T-helper 1 cell treated with Interleukin-12 subunit alpha and Interleukin-12 subunit beta and Interleukin-4 antibody, amounts not matched to agents 30 ng/mL and 1 ng/mL, for 36 hours (primary cell): Measurements from ENCODE around the gene GAL3ST2. TPM values are rescaled to one million over a fixed set of nuclear protein-coding genes. Genes with fewer than 3 reads are reported as not detected.

ENCODE experiments used
- intact Hi-C: fragments of 100-400 bp; cut with micrococcal nuclease; formaldehyde crosslinking; loops from one replicate; pipeline ENCODE4 v1.15.1; 2024
- total RNA-seq: library from RNA; stranded (reverse); gene quantifications from 2 replicates; pipeline ENCODE4 v1.2.3, GENCODE V29; 2022

Gene GAL3ST2
- total RNA-seq, 1 donor from 2014 or later, result not detected

GRCh38 chr2:241843321-241844065, 66.9 kb downstream of the GAL3ST2 start:
- intact Hi-C loops, result loop anchor here (1.0 kb wide), 2 partner anchors 38 to 108 kb away; no protein-coding TSS in a partner anchor

- intact Hi-C loops, result loop anchor here (1.0 kb wide), 2 partner anchors 37 to 109 kb away; no protein-coding TSS in a partner anchor
Measured at GRCh38 chr2:241844066-241844728, 67.6 kb downstream of the GAL3ST2 start.

- intact Hi-C loops, result loop anchor here (1.0 kb wide), 2 partner anchors 36 to 110 kb away; no protein-coding TSS in a partner anchor
Measured at GRCh38 chr2:241844831-241845578, 68.4 kb downstream of the GAL3ST2 start.

- intact Hi-C loops, result loop anchor here (1.0 kb wide), 1 partner anchor 13 kb away; no protein-coding TSS in a partner anchor
Measured at GRCh38 chr2:241846406-241846805, 69.8 kb downstream of the GAL3ST2 start.

GRCh38 chr2:241848761-241849615, 72.4 kb downstream of the GAL3ST2 start:
- intact Hi-C loops, result no loop called here

GRCh38 chr2:241849616-241850543, 73.3 kb downstream of the GAL3ST2 start:
- intact Hi-C loops, result no loop called here

- intact Hi-C loops, result no loop called here
Measured at GRCh38 chr2:241850544-241851324, 74.1 kb downstream of the GAL3ST2 start.

GRCh38 chr2:241851325-241852115, 74.9 kb downstream of the GAL3ST2 start:
- intact Hi-C loops, result no loop called here

- intact Hi-C loops, result no loop called here
Measured at GRCh38 chr2:241852116-241852980, 75.7 kb downstream of the GAL3ST2 start.

- intact Hi-C loops, result no loop called here
Measured at GRCh38 chr2:241852981-241853631, 76.5 kb downstream of the GAL3ST2 start.

Other genes starting within 250 kb of the GAL3ST2 start
- gene BOK, start 218.1 kb upstream of the GAL3ST2 start, total RNA-seq, result 0.07 TPM in 2 replicates
- 34.2 and 34.6 TPM in 2 replicates for gene THAP4, start 139.7 kb upstream of the GAL3ST2 start, total RNA-seq
- gene ATG4B, start 139.1 kb upstream of the GAL3ST2 start, total RNA-seq, result 94.9 and 99.0 TPM in 2 replicates
- 60.2 and 65.9 TPM in 2 replicates for gene DTYMK, start 90.0 kb upstream of the GAL3ST2 start, total RNA-seq
- 25.3 and 29.2 TPM in 2 replicates for gene ING5, start 74.8 kb upstream of the GAL3ST2 start, total RNA-seq
- gene D2HGDH, start 42.2 kb upstream of the GAL3ST2 start, total RNA-seq, result 17.9 and 20.9 TPM in 2 replicates
- gene NEU4, start 32.4 kb downstream of the GAL3ST2 start, total RNA-seq, result 0.29 TPM in 1 of 2 replicates, not detected in the other
- 7.8 and 8.9 TPM in 2 replicates for gene PDCD1, start 82.1 kb downstream of the GAL3ST2 start, total RNA-seq
- not detected in 2 replicates for gene RTP5, start 92.9 kb downstream of the GAL3ST2 start, total RNA-seq